GM21381 (cell line): ENCODE results near the gene MYH7.

Source experiments
- ATAC-seq: cut with Tn5 transposase; IDR thresholded peaks from one replicate; pipeline ENCODE4 v1.9.1; 2021; ENCODE audit warnings: mild to moderate bottlenecking, moderate library complexity; ENCODE audit not compliant: unreplicated experiment

MYH7 gene

DNA sequence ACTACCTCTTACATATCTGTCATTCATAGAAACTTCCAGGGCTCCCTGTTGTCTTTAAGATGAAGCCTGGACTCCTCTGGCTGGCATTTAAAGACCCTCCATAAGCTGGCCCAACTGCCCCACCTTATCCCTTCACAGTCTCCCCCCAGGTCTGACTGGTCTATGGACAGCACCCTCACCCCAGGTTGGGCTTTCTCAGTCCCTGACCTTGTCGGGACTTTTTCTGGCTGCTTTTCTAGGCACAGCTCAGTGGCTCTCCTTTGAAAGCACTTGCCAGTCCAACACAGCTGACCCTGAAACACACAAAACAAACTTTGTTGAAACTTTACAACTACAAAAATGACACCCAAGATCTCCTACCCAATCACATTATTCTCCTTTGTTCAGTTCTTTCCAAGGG, 13.9 kb upstream of the MYH7 start:
- no peak for ATAC-seq

DNA sequence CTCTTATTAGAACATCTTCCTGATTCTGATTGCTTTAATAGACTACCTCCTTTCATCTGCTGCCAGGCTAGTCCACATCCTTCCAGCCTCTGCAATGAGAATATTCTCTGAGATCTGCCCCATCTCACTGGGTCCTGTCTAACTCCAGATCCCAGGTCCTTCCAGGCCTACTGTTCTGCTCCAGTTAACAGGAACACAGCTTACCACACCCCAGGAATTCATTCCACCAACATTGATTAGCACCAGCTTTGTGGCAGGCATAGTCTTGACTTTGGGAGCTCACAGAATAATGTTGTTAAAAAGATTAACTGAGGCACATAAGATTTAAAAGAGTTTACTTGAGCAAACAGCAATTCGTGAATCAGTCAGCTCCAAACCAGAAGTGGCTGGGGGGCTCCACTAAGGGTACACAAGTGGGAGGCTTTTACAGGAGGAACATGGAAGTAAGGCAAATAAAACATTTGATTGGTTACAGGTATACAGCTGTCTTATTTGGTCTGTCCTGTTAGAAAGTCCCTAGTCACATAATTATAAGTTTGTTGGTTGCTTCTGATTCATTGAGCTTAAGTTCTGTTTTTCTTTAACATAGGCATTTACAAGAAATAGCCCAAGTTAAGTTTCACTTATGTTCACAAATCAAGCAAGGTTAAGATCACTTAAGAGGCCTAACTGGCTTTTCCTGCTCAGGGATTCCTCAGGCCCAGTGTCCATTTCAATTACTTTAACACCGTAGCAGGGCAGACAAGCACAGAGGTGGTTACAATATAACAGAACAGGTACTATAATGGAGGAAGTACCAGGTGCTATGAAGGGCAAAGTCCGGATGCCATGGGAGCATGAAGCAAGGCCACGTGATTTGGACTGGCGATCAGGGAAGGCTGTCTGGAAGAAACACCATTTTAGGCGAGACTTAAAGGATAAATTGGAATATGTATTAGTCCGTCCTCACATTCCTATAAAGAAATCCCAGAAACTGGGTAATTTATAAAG, 12.2 kb upstream of the MYH7 start:
- ATAC-seq = no peak

DNA sequence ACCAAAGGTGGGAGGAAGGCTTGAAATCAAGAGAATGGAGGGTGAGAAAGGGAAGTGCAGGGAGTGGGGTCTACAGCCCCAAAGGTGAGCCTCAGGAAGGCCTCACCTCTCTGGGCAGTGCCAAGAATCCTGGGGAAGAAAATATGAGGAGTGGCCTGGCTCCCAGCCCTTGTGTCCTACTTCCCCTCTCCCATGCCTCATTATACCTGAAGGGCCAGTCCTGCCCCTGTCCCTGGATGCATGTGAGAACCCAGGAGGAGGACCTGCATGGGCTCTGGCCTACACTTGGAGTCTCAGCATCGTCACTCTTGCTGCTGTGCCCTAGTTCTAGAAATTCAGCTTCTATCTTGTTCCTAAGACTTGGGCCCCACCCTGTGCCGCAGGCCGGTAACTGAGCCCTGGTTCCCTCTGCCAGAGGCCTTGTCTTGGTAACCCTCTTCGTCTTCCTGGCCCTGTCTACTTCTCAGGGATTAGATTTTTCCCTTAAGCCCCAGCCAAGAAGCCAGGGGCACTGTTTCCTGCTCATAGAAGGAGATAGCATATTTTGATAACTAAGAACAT, 10.9 kb upstream of the MYH7 start:
- no peak for ATAC-seq

DNA sequence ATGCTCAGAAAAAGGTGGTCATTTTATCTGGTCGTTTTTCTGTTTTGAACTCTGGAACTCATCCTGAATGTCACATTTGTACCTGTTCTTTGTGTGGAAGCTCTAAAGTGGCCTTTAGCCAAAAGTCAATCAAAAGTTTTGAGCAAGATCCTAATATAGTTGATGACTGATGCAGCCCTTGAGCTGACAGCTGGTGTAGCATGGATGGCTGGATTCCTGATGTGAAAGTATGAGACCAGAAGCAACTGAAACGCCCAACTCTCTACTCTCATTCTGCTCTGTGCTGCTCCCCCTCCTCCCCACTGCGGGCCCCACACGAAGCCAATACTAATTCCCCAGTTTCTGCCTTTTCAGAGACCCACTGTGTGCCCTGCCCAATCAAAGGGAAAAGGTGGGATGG, 10.3 kb upstream of the MYH7 start:
- ATAC-seq = no peak

DNA sequence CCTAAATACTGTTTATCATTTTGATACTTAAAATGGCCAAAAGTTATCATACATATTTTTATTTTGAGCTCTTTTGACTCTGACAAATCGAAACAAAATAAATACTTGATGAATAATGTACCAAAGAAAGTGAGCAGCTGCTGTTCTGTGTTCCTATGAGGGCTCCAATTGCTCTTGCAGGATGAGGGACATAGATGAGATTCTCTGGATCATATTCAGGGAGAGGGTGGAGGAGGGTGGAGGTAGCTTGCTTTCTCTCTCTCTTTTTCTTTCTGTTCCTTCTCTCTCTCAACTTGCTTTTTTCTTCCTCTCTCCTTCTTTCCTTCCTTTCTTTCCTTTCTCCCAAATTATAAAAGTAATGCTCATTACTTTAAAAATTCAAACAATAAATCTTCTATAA, 8.9 kb upstream of the MYH7 start:
- no peak for ATAC-seq

DNA sequence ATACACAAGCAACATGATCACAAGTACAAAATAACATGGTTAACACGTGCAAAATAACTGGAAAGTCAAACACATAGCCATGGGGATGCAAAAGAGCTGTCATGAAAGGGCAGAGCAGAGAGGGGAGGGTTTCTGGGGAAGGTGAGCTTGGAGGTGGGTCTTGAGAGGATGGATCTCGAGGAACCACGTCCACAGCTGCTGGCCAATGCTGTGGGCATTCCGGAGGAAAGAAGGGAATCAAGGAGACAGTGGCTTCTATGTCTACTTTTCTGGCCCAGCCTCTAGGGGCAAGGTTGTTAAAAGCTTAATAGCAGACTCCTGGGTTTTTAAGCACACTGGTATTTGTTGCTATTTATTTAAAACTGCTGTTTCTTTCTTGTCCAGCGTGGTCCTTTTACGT, 8.4 kb upstream of the MYH7 start:
- ATAC-seq = no peak

DNA sequence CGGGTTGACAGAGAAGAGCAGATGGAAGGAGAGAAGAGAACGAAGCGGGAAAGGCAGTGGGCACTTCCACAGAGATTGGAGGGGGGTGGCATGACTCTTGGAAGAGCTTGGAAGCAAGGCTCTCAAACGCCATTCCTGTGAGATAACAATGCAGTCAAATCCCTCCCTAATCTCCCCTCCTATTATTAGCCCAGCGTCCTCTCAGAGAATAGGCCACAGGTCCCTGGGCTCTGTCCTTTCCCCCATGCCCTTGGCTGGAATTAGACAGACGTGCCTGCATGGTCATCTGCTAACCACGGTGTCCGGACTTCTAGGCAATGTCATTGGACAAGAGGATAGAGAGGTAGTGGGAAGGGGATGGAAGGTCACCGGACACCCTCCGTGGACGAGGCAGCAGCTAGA, 8.0 kb upstream of the MYH7 start:
- ATAC-seq = no peak

DNA sequence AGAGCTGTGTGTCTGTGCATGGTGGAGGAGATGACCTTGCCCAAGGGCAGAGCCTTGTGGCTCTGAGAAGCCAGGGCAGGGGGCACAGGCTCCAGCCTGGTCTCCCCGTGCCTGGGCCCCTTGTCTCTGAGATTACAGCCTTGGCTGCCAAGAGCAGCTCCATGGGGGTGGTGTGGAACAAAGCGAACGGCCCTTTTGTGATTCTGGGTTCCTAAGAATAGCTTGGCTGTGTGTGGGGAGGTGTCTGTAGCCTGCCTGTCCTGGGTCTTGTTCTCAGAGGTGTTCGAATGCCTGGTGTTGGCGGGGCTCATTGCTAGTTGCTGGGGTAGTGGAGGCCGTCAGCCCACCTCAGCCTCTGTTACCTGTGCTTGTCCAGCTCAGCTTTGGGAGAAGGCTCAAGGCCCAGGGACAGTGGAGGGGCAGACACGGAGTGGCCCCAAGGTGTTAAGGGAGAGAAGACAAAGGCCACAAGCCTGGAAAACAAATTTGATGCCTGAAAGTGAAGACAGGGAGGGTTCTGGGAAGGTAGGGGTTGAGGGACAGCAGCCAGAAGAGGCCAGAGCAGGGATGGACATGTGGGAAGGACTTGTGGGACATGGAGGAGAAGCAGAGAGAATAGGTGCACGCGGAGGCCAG, 7.4 kb upstream of the MYH7 start:
- ATAC-seq = no peak

DNA sequence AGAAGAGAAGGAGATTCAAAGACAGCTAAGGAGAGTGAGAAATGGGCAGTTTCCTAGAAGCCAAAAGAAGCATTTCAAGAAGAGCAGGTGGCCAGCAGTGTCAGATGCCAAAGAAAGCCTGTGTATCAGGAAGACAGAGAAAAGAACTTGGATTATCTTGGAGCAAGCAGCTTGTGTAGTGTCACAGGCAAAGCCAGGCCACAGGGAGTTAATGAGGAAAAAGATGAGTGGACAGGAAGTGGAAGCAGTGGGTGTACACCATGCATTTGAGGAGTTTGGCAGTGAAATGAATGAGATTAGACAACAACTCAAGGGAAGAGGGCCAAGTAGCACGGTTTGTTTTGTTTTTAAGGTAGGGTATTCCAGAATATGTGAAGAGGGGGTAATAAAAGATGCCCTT, 5.6 kb upstream of the MYH7 start:
- no peak for ATAC-seq

DNA sequence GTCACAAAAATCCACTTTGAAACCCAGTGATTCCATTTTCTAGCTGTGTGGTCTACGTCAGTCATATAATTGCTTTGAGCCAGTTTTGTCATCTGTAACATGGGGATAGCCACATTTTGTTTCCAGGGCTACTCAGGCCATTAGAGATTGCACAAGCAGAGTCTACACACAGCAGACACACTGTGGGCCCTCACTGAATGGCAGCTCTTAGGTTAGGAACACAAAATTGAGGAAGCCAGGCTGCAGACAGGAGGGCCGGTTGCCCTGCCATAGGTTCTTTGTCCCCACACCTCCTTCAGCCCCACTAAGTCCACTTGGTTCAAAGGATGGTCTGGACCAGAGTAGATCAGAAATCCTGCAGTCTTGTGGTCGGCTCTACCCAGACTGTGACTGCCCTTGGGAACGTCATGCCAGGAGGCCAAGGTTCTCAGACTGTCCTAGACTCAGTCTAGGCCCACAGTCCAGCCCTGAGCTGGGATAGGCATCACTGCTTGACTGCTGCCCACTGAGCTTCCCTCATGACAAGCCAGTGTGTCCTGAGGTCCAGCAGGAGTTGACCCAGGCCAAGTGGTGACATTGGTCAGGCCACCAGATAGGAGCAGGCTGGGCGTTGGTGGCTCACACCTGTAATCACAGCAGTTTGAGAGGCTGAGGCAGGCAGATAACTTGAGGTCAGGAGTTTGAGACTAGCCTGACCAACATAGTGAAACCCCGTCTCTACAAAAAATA, 3.8 kb upstream of the MYH7 start:
- no peak for ATAC-seq

DNA sequence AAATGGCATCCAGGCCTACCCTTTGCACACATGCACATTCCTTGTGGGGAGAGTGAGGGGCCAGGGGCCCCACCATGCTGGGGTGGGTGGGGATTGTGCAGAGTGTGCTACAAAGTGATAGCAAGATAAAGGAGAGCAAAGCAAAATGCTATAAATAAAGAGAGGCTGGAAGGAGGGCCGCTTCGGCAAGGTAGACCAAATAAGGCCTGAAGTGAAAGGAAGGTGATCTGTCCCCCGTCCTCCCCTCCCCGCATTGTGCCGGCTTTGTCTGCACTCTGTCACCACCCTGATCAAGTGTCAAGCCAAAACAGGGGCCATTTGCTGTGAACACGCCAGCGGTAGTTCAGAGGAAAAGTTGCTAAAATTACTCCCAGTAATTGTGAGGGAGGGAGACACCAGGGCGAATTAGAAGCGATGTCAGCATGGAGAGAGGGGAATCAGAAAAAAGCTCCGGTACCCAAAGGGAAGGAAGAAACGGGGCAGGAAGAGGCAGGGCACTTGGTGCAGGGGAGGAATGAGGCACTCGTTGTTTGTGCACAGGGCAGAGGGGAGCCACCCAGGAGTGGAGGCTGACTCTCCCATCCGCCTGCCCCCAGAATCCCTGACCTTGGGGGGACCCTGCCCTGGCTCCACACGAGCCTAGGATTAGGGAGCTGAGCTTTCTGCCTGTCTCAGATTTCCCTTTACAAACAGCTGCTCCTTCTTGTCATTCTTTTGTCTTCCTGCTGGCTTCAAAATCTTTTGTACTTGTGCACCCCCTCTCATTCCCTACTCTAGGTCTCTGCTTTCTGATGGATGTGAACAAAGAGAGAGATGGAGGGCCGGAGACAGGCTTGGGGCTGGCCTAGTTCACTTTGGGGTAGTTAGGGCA, 2.9 kb upstream of the MYH7 start:
- ATAC-seq = no peak

DNA sequence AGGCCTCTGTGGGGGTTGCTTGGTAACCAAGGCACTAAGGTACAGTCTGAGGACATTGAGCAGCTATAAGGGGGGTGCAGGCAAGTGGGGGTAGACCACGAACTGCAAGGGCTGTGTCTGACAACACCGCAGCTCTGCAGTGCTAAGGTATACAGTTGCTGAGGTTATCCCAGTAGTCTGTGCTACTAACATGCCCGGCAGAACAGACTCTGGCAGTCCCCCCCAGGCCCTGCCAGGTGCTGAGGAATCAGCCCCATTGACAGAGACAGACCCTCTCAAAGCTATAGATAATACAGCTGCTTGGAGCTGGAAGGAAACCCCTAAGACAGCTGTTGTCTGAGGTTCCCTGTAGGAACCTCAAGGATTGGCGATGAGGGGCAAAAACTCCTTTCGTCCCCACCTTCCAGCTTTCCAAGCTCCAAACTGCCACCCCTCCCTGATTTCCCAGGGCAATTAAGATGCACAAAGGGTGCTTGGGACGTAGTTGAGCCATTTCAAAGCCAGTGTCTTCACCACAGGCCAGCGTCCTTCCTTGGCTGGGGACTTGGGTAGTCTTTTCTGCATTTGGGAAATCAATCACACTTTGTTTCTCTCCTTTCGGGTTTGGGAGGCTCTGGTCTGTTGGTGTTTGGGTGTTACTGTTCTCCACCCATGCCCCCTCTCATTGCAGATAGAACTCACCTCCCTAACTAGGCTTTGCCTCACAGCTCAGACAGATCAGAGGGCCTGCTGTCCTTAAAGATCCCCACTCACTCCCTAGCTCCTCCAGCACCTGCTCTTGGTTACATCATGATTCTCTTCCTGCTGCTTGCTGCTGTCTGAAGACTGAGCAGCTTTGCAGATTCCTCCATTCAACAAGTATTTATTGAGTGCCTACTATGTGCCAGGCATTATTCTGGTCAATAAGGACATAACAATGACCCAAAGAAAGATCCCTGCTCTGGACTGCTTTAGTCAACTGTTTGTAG, 2.0 kb upstream of the MYH7 start:
- ATAC-seq = no peak

DNA sequence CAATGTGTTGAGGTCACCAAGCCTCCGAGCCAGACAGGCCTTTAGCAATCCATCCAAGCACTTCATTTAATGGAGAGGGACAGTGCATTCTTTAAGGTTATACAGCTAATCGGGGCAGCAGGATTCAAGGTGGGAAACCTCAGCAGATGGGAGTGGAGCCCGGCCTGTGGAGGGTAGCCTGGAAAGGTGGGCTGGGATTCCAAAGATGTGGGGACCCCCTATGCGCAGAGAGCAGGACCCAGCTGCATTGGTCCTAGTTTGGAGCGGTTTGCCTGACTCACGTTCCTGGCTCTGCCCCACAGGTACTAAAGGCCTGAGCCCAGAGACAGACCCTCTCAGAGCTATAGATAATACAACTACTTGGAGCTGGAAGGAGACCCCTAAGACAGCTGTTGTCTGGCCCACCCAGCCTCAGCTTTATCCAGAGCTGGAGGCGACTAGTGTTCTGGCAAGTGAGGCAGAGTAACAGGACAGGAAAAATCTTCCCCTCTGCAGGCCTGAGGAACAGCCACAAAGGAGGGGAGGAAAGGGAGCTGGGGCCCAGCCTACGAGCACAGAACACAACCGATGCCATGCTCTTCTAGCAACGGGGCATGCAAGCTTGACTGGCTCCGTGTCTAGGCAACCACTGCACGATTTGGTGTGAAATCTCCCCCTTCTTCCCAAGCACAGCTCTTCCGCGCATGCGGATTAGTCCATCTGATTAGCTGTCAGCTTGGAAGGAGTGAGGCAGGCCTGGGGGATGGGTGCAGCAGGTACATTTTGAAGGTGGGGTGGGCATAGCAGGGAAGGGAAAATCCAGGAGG, 1.1 kb upstream of the MYH7 start:
- no peak for ATAC-seq

DNA sequence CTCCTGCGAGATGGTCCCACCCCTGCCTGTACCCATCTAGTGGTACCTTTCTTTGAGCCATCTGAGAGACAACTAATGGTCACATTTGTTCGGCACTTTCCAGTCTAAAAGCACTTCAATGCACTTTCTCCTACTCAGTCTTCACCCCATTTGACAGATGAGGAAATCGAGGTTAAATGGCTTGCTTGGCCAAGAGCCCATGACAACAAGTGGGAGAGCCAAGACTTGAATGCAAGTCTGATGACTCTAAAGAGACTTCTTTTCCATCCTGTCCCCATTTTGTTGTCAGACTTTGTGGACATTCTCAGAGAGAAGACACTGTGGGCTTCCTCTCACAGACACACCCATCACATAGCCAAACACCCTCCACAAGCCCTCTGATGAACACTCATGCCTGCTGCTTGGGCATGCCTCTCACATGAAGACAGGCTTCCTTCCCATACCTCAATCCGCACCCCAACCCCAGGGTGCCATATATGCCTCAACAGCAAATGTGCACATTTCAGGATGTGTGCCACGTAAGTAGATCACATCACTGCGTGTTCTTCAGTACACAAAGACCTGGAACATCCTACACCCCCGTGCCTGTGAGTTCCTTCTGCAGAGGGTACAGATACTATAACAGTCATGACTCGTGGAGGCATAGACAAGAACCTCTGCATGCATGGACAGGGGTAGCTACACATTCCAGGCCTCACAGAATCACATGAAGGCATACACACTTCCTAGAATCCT, 805 bp downstream of the MYH7 start:
- no peak for ATAC-seq

DNA sequence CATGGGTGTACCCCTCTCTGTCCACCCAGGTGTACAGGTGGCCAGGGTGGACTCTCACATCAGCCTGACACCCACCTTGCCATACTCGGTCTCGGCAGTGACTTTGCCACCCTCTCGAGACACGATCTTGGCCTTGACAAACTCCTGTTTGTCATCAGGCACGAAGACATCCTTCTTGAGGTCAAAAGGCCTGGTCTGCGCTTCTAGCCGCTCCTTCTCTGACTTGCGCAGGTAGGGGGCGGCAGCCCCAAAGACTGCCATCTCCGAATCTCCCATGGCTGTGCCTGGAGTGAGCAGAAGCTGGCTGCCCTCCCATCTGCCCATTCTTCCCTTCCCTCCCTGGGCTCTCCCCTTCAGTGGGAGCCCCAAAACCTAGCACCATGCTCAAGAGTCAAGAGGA, 2.0 kb downstream of the MYH7 start:
- no peak for ATAC-seq

DNA sequence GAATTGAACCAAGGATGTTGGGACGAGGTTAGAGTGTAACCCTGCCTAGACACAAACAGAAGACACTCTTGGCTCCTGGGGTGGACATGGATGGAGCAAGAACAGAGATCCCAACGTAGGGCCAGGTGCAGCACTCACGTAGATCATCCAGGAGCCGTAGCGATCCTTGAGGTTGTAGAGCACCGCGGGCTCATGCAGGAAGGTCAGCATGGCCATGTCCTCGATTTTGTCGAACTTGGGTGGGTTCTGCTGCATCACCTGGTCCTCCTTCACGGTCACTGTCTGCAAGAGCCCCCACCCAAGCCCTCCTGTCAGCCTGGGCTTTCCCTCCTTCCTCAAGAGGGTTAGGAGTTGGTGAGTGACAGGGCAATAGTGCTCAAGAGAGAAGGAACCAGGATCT, 2.5 kb downstream of the MYH7 start:
- ATAC-seq = no peak

DNA sequence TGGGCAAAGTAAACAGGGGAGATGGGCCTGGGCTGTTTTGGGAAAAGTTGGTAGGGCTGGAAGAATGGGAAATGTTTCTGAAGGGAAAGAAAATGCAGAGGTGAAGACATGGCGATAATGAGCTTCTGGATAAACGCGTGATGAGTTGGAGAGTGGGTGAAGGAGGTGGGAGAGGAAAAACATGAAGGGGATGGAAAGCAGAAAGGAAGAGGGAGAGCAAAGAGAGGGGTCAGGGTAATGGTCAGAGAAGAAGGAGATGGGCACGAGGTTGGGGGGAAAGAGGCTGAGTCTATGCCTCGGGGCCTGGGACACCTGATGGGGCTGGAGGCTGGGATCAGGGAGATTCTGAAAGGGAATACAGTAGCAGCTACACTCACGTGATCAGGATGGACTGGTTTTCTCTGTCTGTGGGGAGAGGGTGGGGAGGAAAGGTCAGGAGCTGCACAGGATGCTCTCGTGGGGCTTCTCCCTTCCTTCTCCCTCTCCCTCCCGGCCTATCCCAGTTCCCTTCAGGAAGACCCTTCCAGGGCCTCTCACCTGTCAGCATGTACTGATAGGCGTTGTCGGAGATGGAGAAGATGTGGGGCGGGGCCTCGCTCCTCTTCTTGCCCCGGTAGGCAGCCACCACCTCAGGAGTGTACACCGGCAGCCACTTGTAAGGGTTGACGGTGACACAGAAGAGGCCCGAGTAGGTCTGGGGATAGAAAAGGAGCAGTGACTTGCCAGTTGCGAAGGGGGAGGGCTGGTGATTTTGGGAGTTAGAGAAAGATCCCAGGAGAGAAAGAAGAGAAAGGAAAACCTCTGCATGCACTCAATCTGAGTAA, 3.1 kb downstream of the MYH7 start:
- ATAC-seq = no peak
